GM12872 (cell line): ENCODE data around the gene AKR7A2.
A peak's percentile ranks its signal among the peaks of the same experiment; 100 is the strongest.

ENCODE experiments used
- CTCF ChIP-seq: IDR thresholded peaks from 3 replicates; pipeline ENCODE4 v1.5.1; 2011; ENCODE audit warnings: low read depth, mild to moderate bottlenecking, low read length, moderate library complexity; ENCODE audit not compliant: insufficient read depth

Gene AKR7A2

GRCh38 chr1:19342894-19343616, 31.1 kb upstream of the AKR7A2 start:
- TF ChIP-seq CTCF, result no peak

- TF ChIP-seq CTCF, result no peak
These were observed 30.3 kb upstream of the AKR7A2 start for GRCh38 chr1:19342062-19342750.

- TF ChIP-seq CTCF, result peak; percentile 98
These were observed 29.5 kb upstream of the AKR7A2 start for GRCh38 chr1:19341201-19342061.

GRCh38 chr1:19340387-19340937, 28.5 kb upstream of the AKR7A2 start:
- no peak for TF ChIP-seq CTCF

- no peak for TF ChIP-seq CTCF
These were observed 27.4 kb upstream of the AKR7A2 start for GRCh38 chr1:19339214-19339861.

GRCh38 chr1:19338323-19338762, 26.4 kb upstream of the AKR7A2 start:
- TF ChIP-seq CTCF, result no peak
